ENCODE measurements around the gene KIF5C.

- TF ChIP-seq POLR2AphosphoS5 (IDR thresholded peaks at IDR 0.05; ENCODE audit: borderline replicate concordance, low read depth, low read length) (no peak), EZH2 (IDR thresholded peaks at IDR 0.05) (no peak)
These were observed 69.5 kb downstream of the KIF5C start for GRCh38 chr2:148944536-148944935.

Measured in SK-N-MC (cell line).